B cell (primary cell): ENCODE data around the gene STPG4. TPM values are rescaled to one million over a fixed set of nuclear protein-coding genes. Genes with fewer than 3 reads are reported as not detected.
A peak's percentile ranks its signal among the peaks of the same experiment; 100 is the strongest.

Source experiments
- ATAC-seq: fragments of 200-7000 bp; cut with Tn5 transposase; one replicate; pipeline ENCODE4 v1.10.0; 2021; ENCODE audit warnings: low read depth, mild to moderate bottlenecking, moderate number of reproducible peaks, moderate library complexity
- CTCF ChIA-PET: fragments of 350-600 bp; sonication (Branson Sonifier 250); formaldehyde crosslinking; loops from one replicate; lab custom pipeline; 2021; ENCODE audit warnings: antibody characterized with exemption, inconsistent platforms; lab: Charles Lee
- POLR2A ChIA-PET: fragments of 350-600 bp; sonication (Branson Sonifier 250); formaldehyde crosslinking; loops from one replicate; lab custom pipeline; 2021; ENCODE audit warnings: antibody characterized with exemption; lab: Charles Lee
- DNase-seq: peaks from one replicate; pipeline ENCODE4 v3.0.0; 2013
- H2AFZ ChIP-seq: 2 replicates; pipeline ENCODE4 v1.6.1; 2012; ENCODE audit warnings: mild to moderate bottlenecking, low read depth, low read length; ENCODE audit not compliant: insufficient read depth, poor library complexity, severe bottlenecking
- H3K27ac ChIP-seq, 2 donors: 1 replicate in 1 of 2; 2 replicates in 1 of 2; pipeline ENCODE4 v1.5.1; 2012 to 2013; ENCODE audit warnings: low read length in 2 of 2, mild to moderate bottlenecking in 2 of 2, moderate library complexity in 1 of 2
- H3K27me3 ChIP-seq, 4 experiments: fragments of 200-600 bp in 1 of 4; sonication (generic) in 1 of 4; replicated peaks in 1 of 4; 1 replicate in 2 of 4; 2 replicates in 2 of 4; pipeline versions ENCODE4 v1.6.1 to v1.7.0; 2013 to 2016; ENCODE audit warnings: low read length in 3 of 4, mild to moderate bottlenecking in 2 of 4, mixed read lengths in 1 of 4, moderate library complexity in 1 of 4; ENCODE audit not compliant: insufficient read depth in 4 of 4, control insufficient read depth in 3 of 4; ENCODE audit errors: control extremely low read depth in 1 of 4
- H3K36me3 ChIP-seq, 2 experiments: replicated peaks in 1 of 2; 1 replicate in 1 of 2; 2 replicates in 1 of 2; pipeline versions ENCODE4 v1.6.1 to v1.7.1; 2013; ENCODE audit warnings: low read length in 1 of 2; ENCODE audit not compliant: insufficient read depth in 2 of 2, control insufficient read depth in 1 of 2; ENCODE audit errors: control extremely low read depth in 1 of 2, extremely low read depth in 1 of 2
- H3K4me1 ChIP-seq, 2 donors: fragments of 200-600 bp in 1 of 2; sonication (generic) in 1 of 2; 1 replicate in 1 of 2; 2 replicates in 1 of 2; pipeline versions ENCODE4 v1.5.1 to v1.6.1; 2013 to 2017; ENCODE audit warnings: low read length in 2 of 2; ENCODE audit not compliant: control insufficient read depth in 2 of 2, insufficient read depth in 2 of 2
- H3K4me2 ChIP-seq: replicated peaks from 2 replicates; pipeline ENCODE3; 2012; ENCODE audit warnings: mild to moderate bottlenecking, low read depth, low read length; ENCODE audit not compliant: poor library complexity, severe bottlenecking
- H3K4me3 ChIP-seq, 5 experiments: fragments of 200-600 bp in 1 of 5; sonication (generic) in 1 of 5; 1 replicate in 3 of 5; 2 replicates in 2 of 5; pipeline versions ENCODE4 v1.5.1 to v1.7.0; 2011 to 2016; ENCODE audit warnings: low read length in 4 of 5, mild to moderate bottlenecking in 4 of 5, low read depth in 2 of 5, control low read depth in 1 of 5, moderate library complexity in 1 of 5; ENCODE audit not compliant: insufficient read depth in 1 of 5; ENCODE audit errors: control extremely low read depth in 1 of 5, extremely low read depth in 1 of 5
- H3K79me2 ChIP-seq: fragments of 200-600 bp; sonication (generic); one replicate; pipeline ENCODE4 v1.6.0; 2016; ENCODE audit warnings: low read length; ENCODE audit not compliant: control insufficient read depth, insufficient read depth
- H3K9ac ChIP-seq: fragments of 200-600 bp; sonication (generic); 2 replicates; pipeline ENCODE4 v1.6.1; 2017; ENCODE audit warnings: mild to moderate bottlenecking, low read length, moderate library complexity
- H3K9me3 ChIP-seq, 3 donors: one replicate each; pipeline versions ENCODE4 v1.6.1 to v1.7.1; 2013; ENCODE audit warnings: low read length in 2 of 3; ENCODE audit not compliant: control insufficient read depth in 2 of 3, insufficient read depth in 1 of 3; ENCODE audit errors: control extremely low read depth in 1 of 3
- H4K20me1 ChIP-seq: 2 replicates; pipeline ENCODE4 v1.6.0; 2012; ENCODE audit warnings: mild to moderate bottlenecking, low read length; ENCODE audit not compliant: insufficient read depth, control insufficient read depth, poor library complexity, severe bottlenecking
- H3K27ac Mint-ChIP-seq: one replicate; pipeline ENCODE4 v1.8.0; 2021; ENCODE audit warnings: mixed read lengths
- H3K27me3 Mint-ChIP-seq: one replicate; pipeline ENCODE4 v1.8.0; 2021; ENCODE audit warnings: mixed read lengths
- H3K4me1 Mint-ChIP-seq: one replicate; pipeline ENCODE4 v1.8.0; 2021; ENCODE audit warnings: mixed read lengths
- H3K4me3 Mint-ChIP-seq: one replicate; pipeline ENCODE4 v1.8.0; 2021; ENCODE audit warnings: mixed read lengths
- H3K9me3 Mint-ChIP-seq: one replicate; pipeline ENCODE4 v1.8.0; 2022; ENCODE audit warnings: mixed read lengths; ENCODE audit not compliant: insufficient read depth
- EZH2 ChIP-seq: IDR thresholded peaks from 2 replicates; pipeline ENCODE4 v1.6.1; 2012; ENCODE audit warnings: borderline replicate concordance, low read depth, mild to moderate bottlenecking, moderate library complexity, low read length; ENCODE audit not compliant: insufficient read depth, poor library complexity, severe bottlenecking
- WGBS: methylation state at CpG from one replicate; pipeline ENCODE4 v1.1.5; 2013; ENCODE audit warnings: missing lambda C conversion rate; ENCODE audit not compliant: insufficient coverage; 5-methylcytosine and 5-hydroxymethylcytosine counted together
- intact Hi-C: fragments of 100-400 bp; cut with micrococcal nuclease; formaldehyde crosslinking; loops from one replicate; pipeline ENCODE4 v1.10.0; 2022
- polyA plus RNA-seq: library from polyadenylated mRNA; depleted of rRNA; stranded (reverse); fragments of >200 nt; gene quantifications from 2 replicates; pipeline ENCODE4 v1.2.3, GENCODE V29; 2012
- total RNA-seq, 2 donors: library from RNA; stranded (reverse); fragments of 120-200 nt in 1 of 2; gene quantifications; 1 replicate in 1 of 2; 2 replicates in 1 of 2; pipeline versions ENCODE4 v1.2.3 to v1.2.4, GENCODE V29; 2013 to 2022
- TF ChIP-seq, protein P1 (sequence below): fragments of 200-600 bp; IDR thresholded peaks from one replicate; pipeline ENCODE4 v1.8.0; 2022; ENCODE audit warnings: antibody characterized with exemption, mild to moderate bottlenecking

STPG4 gene
- total and polyA plus RNA-seq, 2 donors (not counting 1 experiment from before 2014, with no cell fraction given) = 0.31 to 0.79 TPM

DNA sequence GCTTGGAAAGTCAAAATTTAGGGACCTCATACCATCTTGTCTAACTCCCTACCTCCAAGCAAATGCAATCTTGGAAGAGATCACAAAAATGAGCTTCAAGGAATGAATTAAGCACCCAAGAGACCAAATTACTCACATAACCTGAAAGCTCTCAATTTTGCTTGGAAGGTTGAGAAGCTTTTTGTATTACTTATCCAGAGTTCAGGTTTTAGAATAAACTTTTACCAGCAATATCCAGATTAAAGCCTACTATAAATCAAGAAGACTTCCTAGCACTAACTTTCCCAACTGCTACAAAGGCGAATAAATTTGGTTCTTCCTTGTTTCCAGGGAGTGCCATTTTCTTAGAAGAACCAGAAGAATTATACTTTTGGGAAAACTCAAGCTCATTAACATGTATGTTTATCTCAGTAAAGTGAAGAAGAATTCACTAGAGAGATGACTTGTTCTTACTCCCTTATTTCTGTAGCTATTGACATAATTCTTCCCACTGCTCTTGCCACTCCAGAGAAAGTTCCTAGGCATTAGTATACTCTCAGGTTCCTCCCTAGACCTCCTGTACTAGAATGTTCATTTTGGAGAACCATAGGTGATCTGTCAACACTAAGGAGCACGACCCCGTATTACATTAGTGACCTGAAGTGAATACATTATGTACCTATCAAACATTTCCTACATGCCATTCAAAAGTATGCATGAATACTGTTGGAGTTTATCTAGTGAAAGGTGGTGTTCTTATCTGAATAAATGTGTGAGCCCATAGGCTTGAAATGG, 18.0 kb upstream of the STPG4 start:
- Mint-ChIP-seq H3K4me3 (peak overlapping the region; percentile 59), H3K27me3 (no peaks in the 10 kb centered on the region), H3K9me3 (no peaks in the 10 kb centered on the region), H3K4me1 (peaks cover 73% of the 10 kb centered on the region), H3K27ac (peak overlapping the region; percentile 29)
- H3K9me3 ChIP-seq = no peaks in the 10 kb centered on the region
- peaks cover 51% of the 10 kb centered on the region for H4K20me1 ChIP-seq
- H3K4me3 ChIP-seq = peak overlapping the region in 1 of 5 experiments; percentile 99
- WGBS = no CpG with 5 or more reads among the region's 3 CpGs
- H3K27me3 ChIP-seq = no peaks in the 10 kb centered on the region
- ATAC-seq (no peak), DNase-seq (no peak)
- peaks cover 0 to 26% of the 10 kb centered on the region in 2 experiments for H3K36me3 ChIP-seq
- H3K79me2 ChIP-seq = peaks cover 84% of the 10 kb centered on the region
- peaks cover 42 to 53% of the 10 kb centered on the region in 2 donors for H3K4me1 ChIP-seq
- no peak overlapping the region for H2AFZ ChIP-seq
- H3K27ac ChIP-seq = peak overlapping the region in 1 of 2 donors; percentile 77
- TF ChIP-seq EZH2 = no peak
- TF ChIP-seq, protein P1, sequence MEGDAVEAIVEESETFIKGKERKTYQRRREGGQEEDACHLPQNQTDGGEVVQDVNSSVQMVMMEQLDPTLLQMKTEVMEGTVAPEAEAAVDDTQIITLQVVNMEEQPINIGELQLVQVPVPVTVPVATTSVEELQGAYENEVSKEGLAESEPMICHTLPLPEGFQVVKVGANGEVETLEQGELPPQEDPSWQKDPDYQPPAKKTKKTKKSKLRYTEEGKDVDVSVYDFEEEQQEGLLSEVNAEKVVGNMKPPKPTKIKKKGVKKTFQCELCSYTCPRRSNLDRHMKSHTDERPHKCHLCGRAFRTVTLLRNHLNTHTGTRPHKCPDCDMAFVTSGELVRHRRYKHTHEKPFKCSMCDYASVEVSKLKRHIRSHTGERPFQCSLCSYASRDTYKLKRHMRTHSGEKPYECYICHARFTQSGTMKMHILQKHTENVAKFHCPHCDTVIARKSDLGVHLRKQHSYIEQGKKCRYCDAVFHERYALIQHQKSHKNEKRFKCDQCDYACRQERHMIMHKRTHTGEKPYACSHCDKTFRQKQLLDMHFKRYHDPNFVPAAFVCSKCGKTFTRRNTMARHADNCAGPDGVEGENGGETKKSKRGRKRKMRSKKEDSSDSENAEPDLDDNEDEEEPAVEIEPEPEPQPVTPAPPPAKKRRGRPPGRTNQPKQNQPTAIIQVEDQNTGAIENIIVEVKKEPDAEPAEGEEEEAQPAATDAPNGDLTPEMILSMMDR = no peak
- intact Hi-C loops = no loop called here
- POLR2A ChIA-PET = interaction anchor here (0.6 kb wide), 1 partner anchor 137 kb away, joined by 3 read pairs; no protein-coding TSS in a partner anchor
- H3K9ac ChIP-seq = peak overlapping the region; percentile 99
- CTCF ChIA-PET = interaction anchor here (0.6 to 4.0 kb wide), 5 partner anchors 8 to 253 kb away, joined by 3 to 9 read pairs (median 3); no protein-coding TSS in a partner anchor
- H3K4me2 ChIP-seq = peak overlapping the region; percentile 96
